NCI-H146 treated with DMSO at 0.1 percent for 48 hours (cell line): ENCODE results near the gene CLEC16A.
"Not testable (repeated sequence)": the region's sequence is repeated elsewhere in the genome, so short reads cannot be mapped to it uniquely, and the experiment has no call there.

Experiments
- DNase-seq: peaks from one replicate; lab custom pipeline; 2025; ENCODE audit not compliant: unreplicated experiment; lab: John Stamatoyannopoulos, UW

The CLEC16A gene

DNA sequence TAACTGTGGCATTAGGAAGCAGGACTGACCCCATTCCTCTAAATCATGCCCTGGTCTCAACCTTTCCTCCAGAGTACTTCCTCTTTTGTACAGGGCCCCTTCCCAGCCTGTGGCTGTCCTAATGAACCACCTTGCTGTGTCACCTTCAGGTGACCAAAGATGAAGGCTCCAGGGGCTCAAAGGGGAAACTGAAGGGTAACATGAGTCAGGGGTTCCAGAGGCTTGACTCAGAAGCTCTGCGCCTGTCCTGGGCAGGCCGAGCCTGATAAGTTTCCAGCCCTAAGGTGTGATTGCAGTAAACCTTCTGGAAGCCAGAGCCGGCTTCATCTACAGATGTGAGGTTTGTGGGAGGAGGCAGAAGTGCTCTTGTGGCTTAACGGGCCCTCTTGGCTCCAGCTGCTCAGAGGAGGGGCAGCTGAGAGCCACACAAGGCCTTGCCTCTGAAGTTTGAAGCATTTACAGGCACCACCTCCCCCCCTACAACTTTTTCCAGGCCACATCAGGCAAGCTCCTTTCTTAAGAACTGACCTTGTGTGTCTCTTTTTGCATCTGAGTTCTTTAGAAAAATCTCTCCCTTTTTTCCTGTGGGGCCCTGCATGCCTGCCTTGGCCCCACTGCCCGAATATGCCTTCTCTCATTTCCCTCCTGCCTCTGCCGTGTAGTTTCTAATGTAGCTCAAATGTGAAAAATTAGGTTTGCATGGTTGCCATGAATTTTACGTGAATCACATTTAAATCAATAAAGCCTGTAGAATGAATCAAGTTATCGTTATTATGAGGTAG lies 149.9 kb downstream of the CLEC16A start:
- DNase-seq = no peak

- no peak for DNase-seq
Observed at GRCh38 chr16:11094857-11095565, 150.6 kb downstream of the CLEC16A start.

DNA sequence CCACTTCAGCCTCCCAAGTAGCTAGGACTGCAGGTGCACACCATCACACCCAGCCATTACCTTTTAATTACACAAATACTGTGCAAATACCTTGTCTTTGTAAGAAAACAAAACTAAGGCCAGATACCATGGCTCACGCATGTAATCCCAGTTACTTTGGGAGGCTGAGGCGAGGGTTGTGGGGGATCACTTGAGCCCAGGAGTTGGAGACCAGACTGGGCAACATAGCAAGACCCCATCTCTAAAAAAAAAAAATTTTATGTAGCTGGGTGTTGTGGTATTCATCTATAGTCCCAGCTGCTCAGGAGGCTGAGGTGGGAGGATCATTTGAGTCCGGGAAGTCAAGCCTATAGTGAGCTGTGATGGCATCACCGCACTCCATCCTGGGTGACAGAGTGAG lies 151.6 kb downstream of the CLEC16A start:
- DNase-seq = no peak

- no peak for DNase-seq
Observed at GRCh38 chr16:11097094-11097786, 152.9 kb downstream of the CLEC16A start.

DNA sequence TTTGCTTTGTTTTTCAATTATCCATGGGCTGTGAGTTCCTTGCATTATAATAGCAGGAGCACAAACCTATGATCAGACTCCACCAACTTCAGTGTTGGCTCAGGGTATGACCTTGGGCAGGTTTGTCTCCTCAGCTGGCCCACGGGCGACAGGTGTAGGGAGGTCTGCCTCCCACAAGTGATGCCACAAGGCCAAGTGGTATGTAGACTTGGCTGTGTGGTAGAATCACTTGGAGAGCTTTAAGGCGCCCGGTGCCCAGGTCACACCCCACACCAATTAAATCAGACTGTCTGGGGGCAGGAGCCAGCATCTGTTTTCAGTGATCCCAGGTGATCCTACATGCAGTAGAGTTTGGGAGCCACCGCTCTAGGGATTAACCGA lies 153.4 kb downstream of the CLEC16A start:
- no peak for DNase-seq

GRCh38 chr16:11098601-11099390 lies 154.4 kb downstream of the CLEC16A start:
- no peak for DNase-seq

DNA sequence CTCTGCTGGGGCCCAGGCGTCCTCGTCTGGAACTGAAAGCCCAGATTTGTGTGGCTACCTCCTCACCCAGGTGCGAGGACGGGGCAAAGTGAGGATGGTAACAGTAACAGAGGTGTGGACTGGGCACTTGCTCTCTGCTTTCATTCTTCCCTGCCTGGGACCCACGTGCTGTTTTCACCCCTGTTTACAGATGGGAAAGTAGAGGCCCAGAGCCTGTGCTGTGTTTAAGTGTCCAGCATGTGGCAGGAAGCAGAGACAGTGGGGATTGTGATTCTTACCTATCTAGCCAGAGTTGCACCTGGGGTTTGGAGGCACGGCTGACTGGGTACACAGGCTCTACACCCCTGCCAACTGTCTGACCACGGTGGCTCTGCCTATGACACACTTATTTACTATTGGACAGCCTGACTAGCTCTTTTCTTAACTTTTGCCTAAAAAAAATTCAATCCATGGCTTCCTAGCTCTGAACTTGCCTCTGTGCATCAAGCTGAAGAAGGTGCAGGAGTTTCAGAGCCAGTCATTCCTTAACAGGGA lies 155.4 kb downstream of the CLEC16A start:
- DNase-seq = no peak

DNA sequence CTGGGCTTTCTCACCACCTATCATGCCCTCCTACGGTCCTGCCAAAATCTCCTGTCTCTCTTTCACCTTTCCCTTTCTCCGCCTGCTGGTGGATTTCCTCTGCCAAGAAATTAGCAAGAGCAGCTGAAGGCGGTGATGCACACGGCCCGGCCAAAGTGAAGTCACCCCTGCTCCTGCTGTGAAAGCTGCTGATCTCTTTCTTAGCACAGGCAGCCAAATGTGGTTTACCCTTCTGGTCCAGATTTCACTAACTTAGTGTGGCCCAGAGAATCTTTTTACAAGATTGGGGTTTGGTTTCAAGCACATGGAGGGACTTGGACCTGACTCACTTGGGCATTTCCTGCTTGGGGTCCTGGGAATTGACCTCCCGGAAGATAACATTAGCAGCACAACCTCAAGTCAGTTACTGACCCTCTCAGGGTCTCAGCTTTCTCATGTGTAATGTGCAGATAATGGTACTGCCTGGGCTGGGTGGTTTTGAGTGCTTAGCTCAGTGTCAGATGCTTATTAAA lies 155.9 kb downstream of the CLEC16A start:
- DNase-seq = no peak

- no peak for DNase-seq
Observed at GRCh38 chr16:11101283-11101682, 156.9 kb downstream of the CLEC16A start.

GRCh38 chr16:11101695-11102522 lies 157.5 kb downstream of the CLEC16A start:
- no peak for DNase-seq

GRCh38 chr16:11102523-11102898 lies 158.1 kb downstream of the CLEC16A start:
- DNase-seq = no peak

GRCh38 chr16:11103301-11103700 lies 158.9 kb downstream of the CLEC16A start:
- DNase-seq = not testable (repeated sequence)

GRCh38 chr16:11104168-11105037 lies 160.0 kb downstream of the CLEC16A start:
- no peak for DNase-seq

DNA sequence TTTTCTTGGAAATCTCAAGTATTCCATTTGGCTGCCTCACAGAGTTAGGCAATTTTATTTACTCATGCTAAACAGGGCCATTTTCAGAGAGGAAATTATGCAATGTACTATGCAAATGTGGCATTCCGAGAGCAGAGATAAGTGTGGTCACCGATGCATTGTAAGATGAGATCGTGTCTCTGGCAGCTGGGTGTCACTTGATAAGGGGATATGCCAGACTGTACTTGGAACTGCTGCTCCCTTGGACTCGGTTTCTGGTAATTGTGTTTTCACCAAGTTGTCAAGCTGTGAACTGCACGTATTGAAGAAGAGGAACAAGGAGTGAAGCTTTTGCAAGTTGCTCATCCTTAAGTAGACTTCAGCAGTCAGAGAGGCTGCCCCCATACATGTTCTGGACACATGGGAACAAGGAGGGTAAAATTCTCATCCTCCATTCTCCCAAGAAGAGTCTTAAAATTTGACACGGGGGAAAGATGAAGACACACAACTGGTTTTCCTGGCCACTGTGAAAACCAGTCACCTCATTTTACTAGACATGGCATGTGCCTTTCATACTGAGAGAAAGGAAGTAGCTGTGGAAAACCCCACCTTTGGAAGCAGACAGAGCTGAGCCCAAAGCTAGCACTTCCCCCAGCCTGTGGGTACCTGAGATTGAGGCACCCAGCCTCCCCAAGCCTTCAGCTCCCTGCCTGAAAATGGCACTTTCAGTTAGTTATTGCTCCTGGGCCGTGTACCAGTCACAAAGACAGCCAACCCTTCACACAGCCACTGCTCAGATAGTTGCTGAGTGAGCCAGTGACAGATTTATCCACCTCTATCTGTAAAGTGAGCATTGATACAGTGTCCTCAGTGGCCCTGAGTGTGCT lies 160.9 kb downstream of the CLEC16A start:
- peak; percentile 7 for DNase-seq

DNA sequence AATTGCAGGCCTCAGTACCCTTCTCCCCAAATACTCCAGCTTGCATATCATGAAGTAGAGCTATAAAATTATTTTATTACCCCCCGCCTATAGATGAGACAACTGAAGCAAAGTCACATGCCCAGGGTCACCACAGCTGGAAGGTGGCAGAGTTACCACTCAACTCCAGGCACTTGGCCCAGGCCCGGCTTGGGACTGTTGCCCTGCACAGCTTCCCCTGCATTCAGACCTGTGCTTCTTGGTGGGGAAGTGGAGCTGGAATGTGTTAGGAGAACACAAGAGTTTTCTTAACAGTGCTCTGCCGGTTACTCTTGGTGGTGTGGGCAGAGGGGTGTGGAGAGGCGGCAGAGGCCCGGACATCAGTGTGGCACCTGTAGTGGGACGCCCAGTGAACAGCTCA lies 162.4 kb downstream of the CLEC16A start:
- no peak for DNase-seq

GRCh38 chr16:11107780-11108465 lies 163.6 kb downstream of the CLEC16A start:
- no peak for DNase-seq

GRCh38 chr16:11108466-11108805 lies 164.1 kb downstream of the CLEC16A start:
- no peak for DNase-seq
